Sigmoid colon (tissue), 3 donors: ENCODE results near the gene OTOGL.

Source experiments
- POLR2A ChIP-seq, 2 donors: fragments of 450-650 bp; IDR thresholded peaks; one replicate each; pipeline ENCODE4 v1.6.1; 2016; ENCODE audit warnings: antibody characterized with exemption in 2 of 2, mild to moderate bottlenecking in 2 of 2, moderate library complexity in 2 of 2
- TF ChIP-seq, protein P1 (sequence below), 4 experiments: fragments of 450-650 bp in 3 of 4; fragments of 200-600 bp in 1 of 4; IDR thresholded peaks; one replicate each; pipeline ENCODE4 v1.5.1; 2016 to 2019; ENCODE audit warnings: antibody characterized with exemption in 4 of 4, mild to moderate bottlenecking in 3 of 4, moderate library complexity in 2 of 4

DNA sequence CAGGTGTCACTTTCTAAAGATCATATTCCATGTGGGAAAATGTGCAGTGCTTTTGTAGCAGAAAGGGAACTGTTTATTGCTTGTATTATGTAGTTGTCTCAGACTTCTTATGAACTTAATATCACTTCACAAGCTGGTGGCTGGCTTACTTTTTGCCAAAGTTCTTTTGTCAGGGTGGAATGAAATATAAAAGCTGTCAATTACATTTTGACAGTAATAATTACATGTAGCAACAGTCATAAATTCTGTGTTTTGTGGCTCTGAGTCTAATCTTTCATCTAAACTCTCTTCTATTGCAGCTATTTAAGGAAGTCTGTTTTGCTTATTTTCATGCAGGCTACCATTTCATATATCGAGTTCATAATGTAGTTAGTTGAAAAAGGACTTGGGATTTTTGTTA, 106.6 kb downstream of the OTOGL start:
- TF ChIP-seq, protein P1, sequence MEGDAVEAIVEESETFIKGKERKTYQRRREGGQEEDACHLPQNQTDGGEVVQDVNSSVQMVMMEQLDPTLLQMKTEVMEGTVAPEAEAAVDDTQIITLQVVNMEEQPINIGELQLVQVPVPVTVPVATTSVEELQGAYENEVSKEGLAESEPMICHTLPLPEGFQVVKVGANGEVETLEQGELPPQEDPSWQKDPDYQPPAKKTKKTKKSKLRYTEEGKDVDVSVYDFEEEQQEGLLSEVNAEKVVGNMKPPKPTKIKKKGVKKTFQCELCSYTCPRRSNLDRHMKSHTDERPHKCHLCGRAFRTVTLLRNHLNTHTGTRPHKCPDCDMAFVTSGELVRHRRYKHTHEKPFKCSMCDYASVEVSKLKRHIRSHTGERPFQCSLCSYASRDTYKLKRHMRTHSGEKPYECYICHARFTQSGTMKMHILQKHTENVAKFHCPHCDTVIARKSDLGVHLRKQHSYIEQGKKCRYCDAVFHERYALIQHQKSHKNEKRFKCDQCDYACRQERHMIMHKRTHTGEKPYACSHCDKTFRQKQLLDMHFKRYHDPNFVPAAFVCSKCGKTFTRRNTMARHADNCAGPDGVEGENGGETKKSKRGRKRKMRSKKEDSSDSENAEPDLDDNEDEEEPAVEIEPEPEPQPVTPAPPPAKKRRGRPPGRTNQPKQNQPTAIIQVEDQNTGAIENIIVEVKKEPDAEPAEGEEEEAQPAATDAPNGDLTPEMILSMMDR (IDR thresholded peaks at IDR 0.05), result no peak
- no peak for TF ChIP-seq POLR2A (IDR thresholded peaks at IDR 0.05)
